ENCODE results near the gene ADORA3. TPM values are rescaled to one million over a fixed set of nuclear protein-coding genes. Genes with fewer than 3 reads are reported as not detected.

The ADORA3 gene
- total RNA-seq (2021), result not detected in 2 replicates
- Bru-seq, nascent RNA, result not detected
- not detected for BruChase-seq, experiment 1, labeled RNA remaining after a 2-hour chase
- not detected for BruChase-seq, experiment 2, labeled RNA remaining after a 6-hour chase
- long read RNA-seq, result 0 reads

- H3K4me3 ChIP-seq (ENCODE audit: low read depth, low read length, poor library complexity, severe bottlenecking), result no peak within 1 kb of the TSS
- H3K9me3 ChIP-seq (ENCODE audit: low read depth, low read length, poor library complexity, severe bottlenecking), result no peaks in the 10 kb centered on the region
- no peak for TF ChIP-seq CTCF (conservative IDR thresholded peaks at IDR 0.05; ENCODE audit: low read depth, low read length)
- no peak for TF ChIP-seq EZH2 (IDR thresholded peaks at IDR 0.05; ENCODE audit: borderline replicate concordance, low read depth, low read length, poor library complexity, severe bottlenecking)
- no peak for DNase-seq (ENCODE audit: low spot score)
- no peaks in the 10 kb centered on the region for H3K4me1 ChIP-seq (ENCODE audit: insufficient read depth, low read length, poor library complexity, severe bottlenecking)
- H3K27ac ChIP-seq (ENCODE audit: low read depth, low read length, poor library complexity, severe bottlenecking), result no peak within 1 kb of the TSS
- intact Hi-C loops (cut with micrococcal nuclease; ENCODE audit: unreplicated experiment), result no loop called here
- CTCF ChIA-PET, result no interaction called here
- POLR2A ChIA-PET (ENCODE audit: low non-redundant PET), result no interaction called here
- no TSS peak for BruUV-seq (replicated peaks)
- H3K36me3 ChIP-seq (ENCODE audit: insufficient read depth, low read length, poor library complexity, severe bottlenecking), result no peaks in the 10 kb centered on the region
- peaks cover 24% of the 10 kb centered on the region for H3K27me3 ChIP-seq (replicated peaks; ENCODE audit: insufficient read depth, low read depth, low read length, poor library complexity)
Observed at GRCh38 chr1:111503585-111504060, at the start of gene ADORA3, which contains the start of gene TMIGD3. ADORA3 (minus strand) TSS chr1:111503633; CDS start chr1:111503354, 279 bp downstream. TMIGD3 (minus strand) TSS chr1:111503633; CDS start chr1:111503354, 279 bp downstream.

- Histone ChIP-seq H3K27me3 (replicated peaks; ENCODE audit: insufficient read depth, low read depth, low read length, poor library complexity) (peaks cover 12% of the 10 kb centered on the region), H3K36me3 (ENCODE audit: insufficient read depth, low read length, poor library complexity, severe bottlenecking) (no peaks in the 10 kb centered on the region), H3K4me3 (ENCODE audit: low read depth, low read length, poor library complexity, severe bottlenecking) (no peak overlapping the region), H3K27ac (ENCODE audit: low read depth, low read length, poor library complexity, severe bottlenecking) (no peak overlapping the region), H3K4me1 (ENCODE audit: insufficient read depth, low read length, poor library complexity, severe bottlenecking) (no peaks in the 10 kb centered on the region), H3K9me3 (ENCODE audit: low read depth, low read length, poor library complexity, severe bottlenecking) (no peaks in the 10 kb centered on the region)
- POLR2A ChIA-PET (ENCODE audit: low non-redundant PET), result no interaction called here
- DNase-seq (ENCODE audit: low spot score), result no peak
- intact Hi-C loops (cut with micrococcal nuclease; ENCODE audit: unreplicated experiment), result no loop called here
- TF ChIP-seq EZH2 (IDR thresholded peaks at IDR 0.05; ENCODE audit: borderline replicate concordance, low read depth, low read length, poor library complexity, severe bottlenecking) (no peak), CTCF (conservative IDR thresholded peaks at IDR 0.05; ENCODE audit: low read depth, low read length) (no peak)
- CTCF ChIA-PET, result interaction anchor here (0.7 kb wide), 1 partner anchor 33 kb away, joined by 7 read pairs; no protein-coding TSS in a partner anchor
- BruUV-seq (replicated peaks), result no TSS peak
Observed at GRCh38 chr1:111553196-111553595, 49.8 kb upstream of the ADORA3 start.

GRCh38 chr1:111552587-111552986 is 49.2 kb upstream of the ADORA3 start:
- Histone ChIP-seq H3K36me3 (ENCODE audit: insufficient read depth, low read length, poor library complexity, severe bottlenecking) (no peaks in the 10 kb centered on the region), H3K27ac (ENCODE audit: low read depth, low read length, poor library complexity, severe bottlenecking) (no peak overlapping the region), H3K4me3 (ENCODE audit: low read depth, low read length, poor library complexity, severe bottlenecking) (no peak overlapping the region), H3K27me3 (replicated peaks; ENCODE audit: insufficient read depth, low read depth, low read length, poor library complexity) (peaks cover 9% of the 10 kb centered on the region), H3K4me1 (ENCODE audit: insufficient read depth, low read length, poor library complexity, severe bottlenecking) (no peaks in the 10 kb centered on the region), H3K9me3 (ENCODE audit: low read depth, low read length, poor library complexity, severe bottlenecking) (no peaks in the 10 kb centered on the region)
- ChIA-PET POLR2A (ENCODE audit: low non-redundant PET) (no interaction called here), CTCF (no interaction called here)
- no peak for DNase-seq (ENCODE audit: low spot score)
- BruUV-seq (replicated peaks), result no TSS peak
- intact Hi-C loops (cut with micrococcal nuclease; ENCODE audit: unreplicated experiment), result no loop called here
- TF ChIP-seq EZH2 (IDR thresholded peaks at IDR 0.05; ENCODE audit: borderline replicate concordance, low read depth, low read length, poor library complexity, severe bottlenecking) (no peak), CTCF (conservative IDR thresholded peaks at IDR 0.05; ENCODE audit: low read depth, low read length) (no peak)
